Measurements from ENCODE around the gene CDK19. TPM values are rescaled to one million over a fixed set of nuclear protein-coding genes. Genes with fewer than 3 reads are reported as not detected.

Gene CDK19
- total and polyA plus RNA-seq, 2 of the 13 experiments (the other 11 are each of a cell fraction or from before 2014, with no cell fraction given) = 13.4 to 27.0 TPM

DNA sequence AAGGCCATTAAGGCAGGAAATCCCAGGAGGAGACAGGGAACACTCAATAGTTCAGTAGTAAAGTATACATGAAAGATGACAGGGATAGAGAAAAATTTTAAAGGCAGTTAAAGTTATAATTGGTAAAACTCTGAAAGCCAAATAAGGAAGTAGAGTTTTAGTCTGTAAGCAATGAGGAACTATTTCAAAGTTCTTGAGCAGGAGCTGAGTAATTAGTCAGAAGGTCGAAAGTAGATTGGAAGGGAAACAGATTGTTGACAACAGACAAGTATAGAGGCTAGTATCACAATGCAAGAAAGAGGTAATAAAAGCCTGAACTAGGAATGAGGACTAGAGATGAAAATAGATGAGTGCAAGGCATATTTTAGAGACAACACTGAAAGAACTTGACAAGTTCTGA, 150.3 kb downstream of the CDK19 start:
- FAIRE-seq (no peak), ATAC-seq (no peak), DNase-seq (ENCODE audit: low spot score) (no peak)
- no peak overlapping the region for H2AFZ ChIP-seq (ENCODE audit: low read length)
- no peak overlapping the region for H3K27ac ChIP-seq (ENCODE audit: extremely low read length, insufficient read depth, low read length)
- no peaks in the 10 kb centered on the region for H4K20me1 ChIP-seq (ENCODE audit: insufficient read depth, low read length)
- H3K79me2 ChIP-seq (ENCODE audit: insufficient read depth, low read length) = no peaks in the 10 kb centered on the region
- H3K4me1 ChIP-seq (ENCODE audit: insufficient read depth, low read length) = no peaks in the 10 kb centered on the region
- ChIA-PET CTCF (ENCODE audit: low intra/inter-chr PET ratio, low total read pairs) (no interaction called here), POLR2A (no interaction called here)
- WGBS (ENCODE audit: low lambda C conversion rate) = 97% methylated on average over 1 of the region's 1 CpG
- intact Hi-C loops (cut with micrococcal nuclease; ENCODE audit: unreplicated experiment) = no loop called here
- no peaks in the 10 kb centered on the region for H3K9me3 ChIP-seq (ENCODE audit: low read length)
- no peaks in the 10 kb centered on the region for H3K27me3 ChIP-seq (ENCODE audit: control insufficient read depth in 1 of 2, insufficient read depth in 2 of 2, low read length in 2 of 2)
- no peak overlapping the region for H3K9ac ChIP-seq (ENCODE audit: insufficient read depth, low read depth, low read length)
- H3K36me3 ChIP-seq (replicated peaks in 1 of 2; ENCODE audit: control insufficient read depth in 1 of 2, insufficient read depth in 2 of 2, low read length in 2 of 2) = peaks cover 5 to 25% of the 10 kb centered on the region in 2 experiments; a peak in 4 of 5 replicates
- in situ Hi-C loops (cut with HindIII; ENCODE audit: extremely low pct_ligation_motif_present, low pct_unique_long_range_greater_than_20kb) = no loop called here
- H3K4me3 ChIP-seq (replicated peaks in 1 of 3; ENCODE audit: insufficient read depth in 1 of 3, low read depth in 2 of 3, low read length in 3 of 3) = no peak overlapping the region
- TF ChIP-seq ZBTB3 (CRISPR knock-in tag; IDR thresholded peaks at IDR 0.05; ENCODE audit: borderline replicate concordance, low read depth) (no peak), CCDC6 (CRISPR knock-in tag; IDR thresholded peaks at IDR 0.05) (no peak), ZNF446 (CRISPR knock-in tag; IDR thresholded peaks at IDR 0.05) (no peak), STAG1 (CRISPR knock-in tag; IDR thresholded peaks at IDR 0.05) (no peak), ZNF253 (CRISPR knock-in tag; IDR thresholded peaks at IDR 0.05; ENCODE audit: borderline replicate concordance) (no peak), TEAD3 (CRISPR knock-in tag; optimal IDR thresholded peaks at IDR 0.05; ENCODE audit: borderline replicate concordance) (no peak), ZFAT (CRISPR knock-in tag; conservative IDR thresholded peaks at IDR 0.05) (no peak), PHF21A (CRISPR knock-in tag; IDR thresholded peaks at IDR 0.05) (no peak), NCOR1 (IDR thresholded peaks at IDR 0.05; ENCODE audit: borderline replicate concordance, low read length) (no peak), PITX1 (CRISPR knock-in tag; IDR thresholded peaks at IDR 0.05) (no peak), ZNF343 (CRISPR knock-in tag; IDR thresholded peaks at IDR 0.05) (no peak)
- TF ChIP-seq, protein P1, sequence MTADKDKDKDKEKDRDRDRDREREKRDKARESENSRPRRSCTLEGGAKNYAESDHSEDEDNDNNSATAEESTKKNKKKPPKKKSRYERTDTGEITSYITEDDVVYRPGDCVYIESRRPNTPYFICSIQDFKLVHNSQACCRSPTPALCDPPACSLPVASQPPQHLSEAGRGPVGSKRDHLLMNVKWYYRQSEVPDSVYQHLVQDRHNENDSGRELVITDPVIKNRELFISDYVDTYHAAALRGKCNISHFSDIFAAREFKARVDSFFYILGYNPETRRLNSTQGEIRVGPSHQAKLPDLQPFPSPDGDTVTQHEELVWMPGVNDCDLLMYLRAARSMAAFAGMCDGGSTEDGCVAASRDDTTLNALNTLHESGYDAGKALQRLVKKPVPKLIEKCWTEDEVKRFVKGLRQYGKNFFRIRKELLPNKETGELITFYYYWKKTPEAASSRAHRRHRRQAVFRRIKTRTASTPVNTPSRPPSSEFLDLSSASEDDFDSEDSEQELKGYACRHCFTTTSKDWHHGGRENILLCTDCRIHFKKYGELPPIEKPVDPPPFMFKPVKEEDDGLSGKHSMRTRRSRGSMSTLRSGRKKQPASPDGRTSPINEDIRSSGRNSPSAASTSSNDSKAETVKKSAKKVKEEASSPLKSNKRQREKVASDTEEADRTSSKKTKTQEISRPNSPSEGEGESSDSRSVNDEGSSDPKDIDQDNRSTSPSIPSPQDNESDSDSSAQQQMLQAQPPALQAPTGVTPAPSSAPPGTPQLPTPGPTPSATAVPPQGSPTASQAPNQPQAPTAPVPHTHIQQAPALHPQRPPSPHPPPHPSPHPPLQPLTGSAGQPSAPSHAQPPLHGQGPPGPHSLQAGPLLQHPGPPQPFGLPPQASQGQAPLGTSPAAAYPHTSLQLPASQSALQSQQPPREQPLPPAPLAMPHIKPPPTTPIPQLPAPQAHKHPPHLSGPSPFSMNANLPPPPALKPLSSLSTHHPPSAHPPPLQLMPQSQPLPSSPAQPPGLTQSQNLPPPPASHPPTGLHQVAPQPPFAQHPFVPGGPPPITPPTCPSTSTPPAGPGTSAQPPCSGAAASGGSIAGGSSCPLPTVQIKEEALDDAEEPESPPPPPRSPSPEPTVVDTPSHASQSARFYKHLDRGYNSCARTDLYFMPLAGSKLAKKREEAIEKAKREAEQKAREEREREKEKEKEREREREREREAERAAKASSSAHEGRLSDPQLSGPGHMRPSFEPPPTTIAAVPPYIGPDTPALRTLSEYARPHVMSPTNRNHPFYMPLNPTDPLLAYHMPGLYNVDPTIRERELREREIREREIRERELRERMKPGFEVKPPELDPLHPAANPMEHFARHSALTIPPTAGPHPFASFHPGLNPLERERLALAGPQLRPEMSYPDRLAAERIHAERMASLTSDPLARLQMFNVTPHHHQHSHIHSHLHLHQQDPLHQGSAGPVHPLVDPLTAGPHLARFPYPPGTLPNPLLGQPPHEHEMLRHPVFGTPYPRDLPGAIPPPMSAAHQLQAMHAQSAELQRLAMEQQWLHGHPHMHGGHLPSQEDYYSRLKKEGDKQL (CRISPR knock-in tag; IDR thresholded peaks at IDR 0.05; ENCODE audit: low read depth) = no peak
- TF ChIP-seq, protein P2, sequence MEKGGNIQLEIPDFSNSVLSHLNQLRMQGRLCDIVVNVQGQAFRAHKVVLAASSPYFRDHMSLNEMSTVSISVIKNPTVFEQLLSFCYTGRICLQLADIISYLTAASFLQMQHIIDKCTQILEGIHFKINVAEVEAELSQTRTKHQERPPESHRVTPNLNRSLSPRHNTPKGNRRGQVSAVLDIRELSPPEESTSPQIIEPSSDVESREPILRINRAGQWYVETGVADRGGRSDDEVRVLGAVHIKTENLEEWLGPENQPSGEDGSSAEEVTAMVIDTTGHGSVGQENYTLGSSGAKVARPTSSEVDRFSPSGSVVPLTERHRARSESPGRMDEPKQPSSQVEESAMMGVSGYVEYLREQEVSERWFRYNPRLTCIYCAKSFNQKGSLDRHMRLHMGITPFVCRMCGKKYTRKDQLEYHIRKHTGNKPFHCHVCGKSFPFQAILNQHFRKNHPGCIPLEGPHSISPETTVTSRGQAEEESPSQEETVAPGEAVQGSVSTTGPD (CRISPR knock-in tag; IDR thresholded peaks at IDR 0.05) = no peak
- no TSS peak for BruUV-seq (replicated peaks)
- H3K4me2 ChIP-seq (ENCODE audit: low read depth, low read length) = no peak overlapping the region

Measured in HepG2 (cell line).